Adrenal gland (tissue), 5 donors: ENCODE results near the gene MYLK.

ENCODE experiments used
- POLR2A ChIP-seq, 2 donors: fragments of 450-650 bp; IDR thresholded peaks; one replicate each; pipeline ENCODE4 v1.6.1; 2017; ENCODE audit warnings: antibody characterized with exemption in 2 of 2, mild to moderate bottlenecking in 2 of 2, moderate library complexity in 1 of 2
- TF ChIP-seq, protein P1 (sequence below), 6 experiments: fragments of 450-650 bp in 4 of 6; fragments of 200-600 bp in 2 of 6; sonication (generic) in 1 of 6; IDR thresholded peaks; 1 replicate in 5 of 6; 2 replicates in 1 of 6; pipeline versions ENCODE4 v1.5.1 to v1.8.0; 2016 to 2021; ENCODE audit warnings: antibody characterized with exemption in 6 of 6, mild to moderate bottlenecking in 2 of 6, moderate library complexity in 1 of 6
- donor health status: DM: no; HTN: no; CAD: no.

DNA sequence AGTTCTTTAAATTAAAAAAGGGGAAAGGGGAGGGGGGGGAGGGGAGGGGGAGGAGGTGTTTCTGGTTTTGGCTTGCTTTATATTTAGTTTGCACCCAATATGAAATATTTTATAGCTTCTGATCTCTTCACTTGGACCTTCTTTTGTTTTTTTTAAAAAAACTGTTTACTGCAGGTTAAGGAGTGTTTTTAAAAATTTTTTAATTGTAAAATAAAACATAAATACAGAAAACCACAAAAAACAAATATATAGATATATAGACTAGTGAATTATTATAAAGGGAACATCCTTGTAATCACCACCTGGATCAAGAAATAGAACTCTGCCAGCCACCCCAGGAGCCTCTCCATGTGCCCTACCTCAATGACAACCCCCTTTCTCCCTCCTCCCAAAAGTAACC, 861 bp upstream of the MYLK start:
- no peak for TF ChIP-seq POLR2A (IDR thresholded peaks at IDR 0.05)
- TF ChIP-seq, protein P1, sequence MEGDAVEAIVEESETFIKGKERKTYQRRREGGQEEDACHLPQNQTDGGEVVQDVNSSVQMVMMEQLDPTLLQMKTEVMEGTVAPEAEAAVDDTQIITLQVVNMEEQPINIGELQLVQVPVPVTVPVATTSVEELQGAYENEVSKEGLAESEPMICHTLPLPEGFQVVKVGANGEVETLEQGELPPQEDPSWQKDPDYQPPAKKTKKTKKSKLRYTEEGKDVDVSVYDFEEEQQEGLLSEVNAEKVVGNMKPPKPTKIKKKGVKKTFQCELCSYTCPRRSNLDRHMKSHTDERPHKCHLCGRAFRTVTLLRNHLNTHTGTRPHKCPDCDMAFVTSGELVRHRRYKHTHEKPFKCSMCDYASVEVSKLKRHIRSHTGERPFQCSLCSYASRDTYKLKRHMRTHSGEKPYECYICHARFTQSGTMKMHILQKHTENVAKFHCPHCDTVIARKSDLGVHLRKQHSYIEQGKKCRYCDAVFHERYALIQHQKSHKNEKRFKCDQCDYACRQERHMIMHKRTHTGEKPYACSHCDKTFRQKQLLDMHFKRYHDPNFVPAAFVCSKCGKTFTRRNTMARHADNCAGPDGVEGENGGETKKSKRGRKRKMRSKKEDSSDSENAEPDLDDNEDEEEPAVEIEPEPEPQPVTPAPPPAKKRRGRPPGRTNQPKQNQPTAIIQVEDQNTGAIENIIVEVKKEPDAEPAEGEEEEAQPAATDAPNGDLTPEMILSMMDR (IDR thresholded peaks at IDR 0.05): no peak
